Prostate gland (tissue), 2 donors: ENCODE measurements around the gene LENG8. TPM values are rescaled to one million over a fixed set of nuclear protein-coding genes. Genes with fewer than 3 reads are reported as not detected.

Experiments used
- DNase-seq: peaks from one replicate; pipeline ENCODE4 v3.0.0-alpha.2; 2019; ENCODE audit warnings: low spot score
- H3K27ac ChIP-seq, 2 donors: fragments of 200-600 bp; sonication (generic); 2 replicates each; pipeline ENCODE4 v1.5.1; 2017 to 2019
- H3K27me3 ChIP-seq: fragments of 200-600 bp; sonication (generic); replicated peaks from 2 replicates; pipeline ENCODE4 v1.5.1; 2019; ENCODE audit not compliant: insufficient read depth
- H3K36me3 ChIP-seq, 2 donors: fragments of 200-600 bp; sonication (generic); 1 replicate in 1 of 2; 2 replicates in 1 of 2; pipeline versions ENCODE4 v1.5.1 to v1.8.1; 2017 to 2019
- H3K4me1 ChIP-seq: fragments of 200-600 bp; sonication (generic); replicated peaks from 2 replicates; pipeline ENCODE4 v1.5.1; 2019
- H3K4me3 ChIP-seq, 2 donors: fragments of 200-600 bp; sonication (generic); 2 replicates each; pipeline ENCODE4 v1.5.1; 2017 to 2019
- H3K9me3 ChIP-seq: fragments of 200-600 bp; sonication (generic); 2 replicates; pipeline ENCODE4 v1.5.1; 2017
- POLR2A ChIP-seq: fragments of 450-650 bp; IDR thresholded peaks from one replicate; pipeline ENCODE4 v1.6.1; 2016; ENCODE audit warnings: antibody characterized with exemption, mild to moderate bottlenecking
- POLR2AphosphoS5 ChIP-seq: sonication (generic); formaldehyde crosslinking; IDR thresholded peaks from one replicate; pipeline ENCODE4 v1.6.1; 2017; ENCODE audit warnings: antibody characterized with exemption
- WGBS: methylation state at CpG from one replicate; pipeline ENCODE4 v1.1.5; 2018; 5-methylcytosine and 5-hydroxymethylcytosine counted together
- intact Hi-C: fragments of 100-400 bp; cut with DNase I; formaldehyde crosslinking; loops from one replicate; pipeline ENCODE4 v1.14.2; 2022
- total RNA-seq, 2 donors: library from RNA; depleted of rRNA; stranded (reverse); fragments of >200 nt; gene quantifications; one replicate each; pipeline ENCODE4 v1.1.0, GENCODE V29; 2016
- TF ChIP-seq, protein P1 (sequence below), 4 experiments: fragments of 200-600 bp in 2 of 4; fragments of 450-650 bp in 2 of 4; sonication (generic) in 2 of 4; IDR thresholded peaks; 1 replicate in 3 of 4; 2 replicates in 1 of 4; pipeline ENCODE4 v1.5.1; 2016 to 2019; ENCODE audit warnings: antibody characterized with exemption in 4 of 4, mild to moderate bottlenecking in 2 of 4, moderate library complexity in 2 of 4

Gene LENG8
- total RNA-seq, 2 donors from 2014 or later, result 111 to 292 TPM

- Histone ChIP-seq H3K9me3 (no peaks in the 10 kb centered on the region), H3K4me1 (peaks cover 14% of the 10 kb centered on the region), H3K27ac (peak overlapping the region; percentile 95 to 97), H3K36me3 (peaks cover 12% of the 10 kb centered on the region in 2 donors), H3K4me3 (peak overlapping the region; percentile 91 to 94), H3K27me3 (no peaks in the 10 kb centered on the region)
- intact Hi-C loops, result no loop called here
- WGBS, result 2% methylated on average over 34 of the region's 34 CpGs
- DNase-seq, result peak; percentile 34
- TF ChIP-seq, protein P1, sequence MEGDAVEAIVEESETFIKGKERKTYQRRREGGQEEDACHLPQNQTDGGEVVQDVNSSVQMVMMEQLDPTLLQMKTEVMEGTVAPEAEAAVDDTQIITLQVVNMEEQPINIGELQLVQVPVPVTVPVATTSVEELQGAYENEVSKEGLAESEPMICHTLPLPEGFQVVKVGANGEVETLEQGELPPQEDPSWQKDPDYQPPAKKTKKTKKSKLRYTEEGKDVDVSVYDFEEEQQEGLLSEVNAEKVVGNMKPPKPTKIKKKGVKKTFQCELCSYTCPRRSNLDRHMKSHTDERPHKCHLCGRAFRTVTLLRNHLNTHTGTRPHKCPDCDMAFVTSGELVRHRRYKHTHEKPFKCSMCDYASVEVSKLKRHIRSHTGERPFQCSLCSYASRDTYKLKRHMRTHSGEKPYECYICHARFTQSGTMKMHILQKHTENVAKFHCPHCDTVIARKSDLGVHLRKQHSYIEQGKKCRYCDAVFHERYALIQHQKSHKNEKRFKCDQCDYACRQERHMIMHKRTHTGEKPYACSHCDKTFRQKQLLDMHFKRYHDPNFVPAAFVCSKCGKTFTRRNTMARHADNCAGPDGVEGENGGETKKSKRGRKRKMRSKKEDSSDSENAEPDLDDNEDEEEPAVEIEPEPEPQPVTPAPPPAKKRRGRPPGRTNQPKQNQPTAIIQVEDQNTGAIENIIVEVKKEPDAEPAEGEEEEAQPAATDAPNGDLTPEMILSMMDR (IDR thresholded peaks at IDR 0.05), result no peak
- TF ChIP-seq POLR2A, result no peak
- no peak for TF ChIP-seq POLR2AphosphoS5
Measured at GRCh38 chr19:54448040-54448773, 792 bp upstream of the LENG8 start.

DNA sequence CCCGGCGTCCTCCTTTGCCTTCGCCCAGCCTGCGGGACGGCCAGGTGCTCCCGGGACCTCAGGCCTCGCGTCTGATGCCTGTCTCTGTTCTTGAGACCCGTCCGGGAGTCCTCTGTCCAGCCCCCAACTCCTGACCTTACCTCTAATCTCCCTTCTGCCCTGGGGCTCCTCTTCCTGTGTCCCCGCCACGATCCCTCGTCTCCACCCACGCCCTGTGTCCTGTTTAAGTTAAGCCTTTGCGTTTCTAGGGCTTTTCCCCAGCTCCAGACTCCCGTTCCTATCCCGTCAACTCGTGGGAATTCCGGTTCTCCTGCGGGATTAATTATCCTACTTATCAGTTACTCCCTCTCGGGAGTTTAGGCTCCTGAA lies 686 bp downstream of the LENG8 start:
- Histone ChIP-seq H3K9me3 (no peaks in the 10 kb centered on the region), H3K4me1 (peaks cover 14% of the 10 kb centered on the region), H3K27me3 (no peaks in the 10 kb centered on the region), H3K4me3 (peak overlapping the region; percentile 91 to 94), H3K36me3 (peaks cover 22 to 25% of the 10 kb centered on the region in 2 donors), H3K27ac (peak overlapping the region; percentile 95 to 97)
- WGBS, result 1% methylated on average over 21 of the region's 21 CpGs
- intact Hi-C loops, result no loop called here
- no peak for DNase-seq
- TF ChIP-seq POLR2AphosphoS5 (no peak), POLR2A (no peak)
- TF ChIP-seq, protein P1 (IDR thresholded peaks at IDR 0.05), result no peak

- Histone ChIP-seq H3K4me1 (peaks cover 14% of the 10 kb centered on the region), H3K27me3 (no peaks in the 10 kb centered on the region), H3K36me3 (peaks cover 38 to 39% of the 10 kb centered on the region in 2 donors), H3K9me3 (no peaks in the 10 kb centered on the region), H3K27ac (no peak overlapping the region), H3K4me3 (no peak overlapping the region)
- intact Hi-C loops, result no loop called here
- DNase-seq, result no peak
- 75% methylated on average over 9 of the region's 9 CpGs for WGBS
- TF ChIP-seq POLR2AphosphoS5 (no peak), POLR2A (no peak)
- TF ChIP-seq, protein P1 (IDR thresholded peaks at IDR 0.05), result no peak
Measured at GRCh38 chr19:54451331-54451871, 2.4 kb downstream of the LENG8 start.

DNA sequence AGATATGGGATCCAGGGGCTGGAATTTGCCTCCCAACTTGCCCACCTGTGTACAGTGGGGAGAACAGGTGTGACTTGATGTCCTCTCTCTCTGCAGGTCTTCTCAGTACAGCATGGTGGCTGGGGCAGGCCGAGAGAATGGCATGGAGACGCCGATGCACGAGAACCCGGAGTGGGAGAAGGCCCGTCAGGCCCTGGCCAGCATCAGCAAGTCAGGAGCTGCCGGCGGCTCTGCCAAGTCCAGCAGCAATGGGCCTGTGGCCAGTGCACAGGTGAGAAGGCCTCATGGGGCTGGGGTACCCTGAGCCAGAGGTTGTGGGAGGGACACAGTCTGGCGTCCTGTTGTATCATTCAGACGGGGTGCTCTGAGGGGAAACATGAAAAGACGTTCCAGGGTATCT lies 3.0 kb downstream of the LENG8 start:
- H3K27ac ChIP-seq, result no peak overlapping the region
- intact Hi-C loops, result no loop called here
- H3K27me3 ChIP-seq, result no peaks in the 10 kb centered on the region
- peaks cover 12% of the 10 kb centered on the region for H3K4me1 ChIP-seq
- no peak for TF ChIP-seq POLR2A
- TF ChIP-seq POLR2AphosphoS5, result no peak
- TF ChIP-seq, protein P1 (IDR thresholded peaks at IDR 0.05), result no peak
- H3K36me3 ChIP-seq, result peaks cover 44 to 45% of the 10 kb centered on the region in 2 donors
- no peak overlapping the region for H3K4me3 ChIP-seq
- WGBS, result 87% methylated on average over 11 of the region's 11 CpGs
- no peaks in the 10 kb centered on the region for H3K9me3 ChIP-seq
- DNase-seq, result no peak

- intact Hi-C loops, result no loop called here
- no peaks in the 10 kb centered on the region for H3K9me3 ChIP-seq
- H3K4me3 ChIP-seq, result no peak overlapping the region
- H3K27me3 ChIP-seq, result no peaks in the 10 kb centered on the region
- 87% methylated on average over 11 of the region's 11 CpGs for WGBS
- H3K36me3 ChIP-seq, result peaks cover 47 to 50% of the 10 kb centered on the region in 2 donors
- no peak for TF ChIP-seq POLR2A
- TF ChIP-seq, protein P1 (IDR thresholded peaks at IDR 0.05), result no peak
- no peak for TF ChIP-seq POLR2AphosphoS5
- no peak overlapping the region for H3K27ac ChIP-seq
- no peak for DNase-seq
- peaks cover 10% of the 10 kb centered on the region for H3K4me1 ChIP-seq
Measured at GRCh38 chr19:54452626-54453025, 3.6 kb downstream of the LENG8 start.
